ENCODE results near the gene ABHD15.

ABHD15 gene

GRCh38 chr17:29518359-29518758 is 48.5 kb downstream of the ABHD15 start:
- DNase-seq, result no peak

- DNase-seq, result no peak
These were observed 52.0 kb downstream of the ABHD15 start for GRCh38 chr17:29514792-29515191.

- no peak for DNase-seq
These were observed 55.9 kb downstream of the ABHD15 start for GRCh38 chr17:29510953-29511352.
